OCI-LY7 (cell line): ENCODE measurements around the gene USE1. TPM values are rescaled to one million over a fixed set of nuclear protein-coding genes. Genes with fewer than 3 reads are reported as not detected.

ENCODE experiments used
- BruUV-seq: library from RNA; stranded (reverse); fragments of 400-500 nt; replicated peaks from 2 replicates; lab custom pipeline; 2021; lab: Mats Ljungman, UMichigan
- CTCF ChIA-PET: fragments of 300-600 bp; sonication (Branson Sonifier 250); formaldehyde crosslinking; loops from one replicate; lab custom pipeline; 2022; ENCODE audit warnings: antibody characterized with exemption; ENCODE audit not compliant: unreplicated experiment; lab: Charles Lee
- POLR2A ChIA-PET: fragments of 300-600 bp; sonication (Branson Sonifier 250); formaldehyde crosslinking; loops from one replicate; lab custom pipeline; 2022; ENCODE audit warnings: antibody characterized with exemption; lab: Charles Lee
- DNase-seq: peaks from one replicate; pipeline ENCODE4 v3.0.0-alpha.2; 2015; ENCODE audit warnings: low spot score
- H2AFZ ChIP-seq: fragments of 200-600 bp; sonication (generic), shearing (Covaris generic); 2 replicates; pipeline ENCODE4 v1.6.1; 2014; ENCODE audit warnings: mild to moderate bottlenecking, antibody characterized with exemption, low read length, moderate library complexity
- H3K27ac ChIP-seq: fragments of 200-600 bp; sonication (generic); 2 replicates; pipeline ENCODE4 v1.5.1; 2014; ENCODE audit warnings: mixed run types, low read depth, mild to moderate bottlenecking, moderate library complexity, low read length, inconsistent platforms; ENCODE audit not compliant: poor library complexity, severe bottlenecking
- H3K36me3 ChIP-seq: fragments of 200-600 bp; sonication (generic); 2 replicates; pipeline ENCODE4 v1.6.1; 2014; ENCODE audit warnings: mild to moderate bottlenecking, antibody characterized with exemption, low read length, moderate library complexity, mixed read lengths; ENCODE audit not compliant: insufficient read depth
- H3K4me1 ChIP-seq: fragments of 200-600 bp; sonication (generic); 2 replicates; pipeline ENCODE4 v1.5.1; 2014; ENCODE audit warnings: mild to moderate bottlenecking, low read length; ENCODE audit not compliant: insufficient read depth, poor library complexity, severe bottlenecking
- H3K4me2 ChIP-seq: fragments of 200-600 bp; sonication (generic); 2 replicates; pipeline ENCODE4 v1.6.1; 2014; ENCODE audit warnings: mild to moderate bottlenecking, low read length
- H3K4me3 ChIP-seq: fragments of 200-600 bp; sonication (generic); 2 replicates; pipeline ENCODE4 v1.5.1; 2014; ENCODE audit warnings: mild to moderate bottlenecking, low read depth, low read length; ENCODE audit not compliant: poor library complexity, severe bottlenecking
- H3K79me2 ChIP-seq: fragments of 200-600 bp; sonication (generic); 2 replicates; pipeline ENCODE4 v1.6.1; 2016; ENCODE audit warnings: low read depth, mild to moderate bottlenecking, low read length, moderate library complexity, mixed read lengths; ENCODE audit not compliant: insufficient read depth
- H3K9me2 ChIP-seq: fragments of 200-600 bp; sonication (generic); 2 replicates; pipeline ENCODE4 v1.6.1; 2016; ENCODE audit warnings: mild to moderate bottlenecking, low read length, mixed read lengths; ENCODE audit not compliant: insufficient read depth
- H3K9me3 ChIP-seq: fragments of 200-600 bp; sonication (generic); 2 replicates; pipeline ENCODE4 v1.6.1; 2014; ENCODE audit warnings: mild to moderate bottlenecking, mixed run types, low read length, mixed read lengths
- H4K20me1 ChIP-seq: fragments of 200-600 bp; sonication (generic); 2 replicates; pipeline ENCODE4 v1.6.1; 2014; ENCODE audit warnings: mild to moderate bottlenecking, antibody characterized with exemption, low read length, moderate library complexity, mixed read lengths; ENCODE audit not compliant: insufficient read depth
- CTCF ChIP-seq: fragments of 200-600 bp; sonication (generic); conservative IDR thresholded peaks from 2 replicates; pipeline ENCODE4 v1.5.1; 2014; ENCODE audit warnings: mild to moderate bottlenecking, antibody characterized with exemption, low read length, moderate library complexity, mixed read lengths
- EZH2phosphoT487 ChIP-seq: fragments of 200-600 bp; sonication (generic); IDR thresholded peaks from 2 replicates; pipeline ENCODE4 v1.6.1; 2018; ENCODE audit warnings: low read depth, borderline replicate concordance, mild to moderate bottlenecking, mixed run types, antibody characterized with exemption, low read length, moderate library complexity, mixed read lengths
- intact Hi-C: fragments of 100-400 bp; cut with micrococcal nuclease; formaldehyde crosslinking; loops from one replicate; pipeline ENCODE4 v1.10.0; 2022; ENCODE audit not compliant: unreplicated experiment
- total RNA-seq, 2 experiments: library from RNA; depleted of rRNA in 1 of 2; stranded (reverse); fragments of >200 nt in 1 of 2; shearing (Covaris generic) in 1 of 2; gene quantifications; 2 replicates each; pipeline ENCODE4 v1.2.3, GENCODE V29; 2014 to 2022

USE1 gene
- total RNA-seq, 2 experiments from 2014 or later = 28.6 to 31.2 TPM

GRCh38 chr19:17229890-17230289, 14.7 kb downstream of the USE1 start:
- no TSS peak for BruUV-seq
- intact Hi-C loops = no loop called here
- no peak overlapping the region for H3K27ac ChIP-seq
- H3K4me2 ChIP-seq = no peak overlapping the region
- no peak for DNase-seq
- CTCF ChIA-PET = no interaction called here
- H4K20me1 ChIP-seq = no peaks in the 10 kb centered on the region
- peaks cover 48% of the 10 kb centered on the region; the same call in 1 of the 2 replicates for H3K36me3 ChIP-seq
- no peak overlapping the region for H3K4me3 ChIP-seq
- no peak overlapping the region for H2AFZ ChIP-seq
- H3K9me3 ChIP-seq = no peaks in the 10 kb centered on the region
- POLR2A ChIA-PET = no interaction called here
- peaks cover 16% of the 10 kb centered on the region; the same call in 1 of the 2 replicates for H3K79me2 ChIP-seq
- H3K4me1 ChIP-seq = peaks cover 22% of the 10 kb centered on the region
- TF ChIP-seq EZH2phosphoT487 (no peak), CTCF (no peak)
- no peaks in the 10 kb centered on the region for H3K9me2 ChIP-seq

- peaks cover 48% of the 10 kb centered on the region; the same call in 1 of the 2 replicates for H3K36me3 ChIP-seq
- ChIA-PET POLR2A (no interaction called here), CTCF (no interaction called here)
- peaks cover 12% of the 10 kb centered on the region; the same call in 1 of the 2 replicates for H3K79me2 ChIP-seq
- no peaks in the 10 kb centered on the region for H3K9me2 ChIP-seq
- DNase-seq = no peak
- no peak overlapping the region for H3K4me2 ChIP-seq
- H3K27ac ChIP-seq = no peak overlapping the region
- TF ChIP-seq EZH2phosphoT487 (no peak), CTCF (no peak)
- BruUV-seq = no TSS peak
- H2AFZ ChIP-seq = no peak overlapping the region
- intact Hi-C loops = no loop called here
- peaks cover 26% of the 10 kb centered on the region for H3K4me1 ChIP-seq
- H3K4me3 ChIP-seq = no peak overlapping the region
- no peaks in the 10 kb centered on the region for H3K9me3 ChIP-seq
- H4K20me1 ChIP-seq = no peaks in the 10 kb centered on the region
Observed at GRCh38 chr19:17232258-17232657, 17.1 kb downstream of the USE1 start.

GRCh38 chr19:17234911-17235299, 19.7 kb downstream of the USE1 start:
- peaks cover 46% of the 10 kb centered on the region; the same call in 1 of the 2 replicates for H3K36me3 ChIP-seq
- BruUV-seq = no TSS peak
- no peaks in the 10 kb centered on the region for H3K9me2 ChIP-seq
- H3K4me2 ChIP-seq = peak overlapping the region; percentile 87
- H4K20me1 ChIP-seq = no peaks in the 10 kb centered on the region
- DNase-seq = peak; percentile 73
- H2AFZ ChIP-seq = no peak overlapping the region; the same call in 1 of the 2 replicates
- H3K9me3 ChIP-seq = no peaks in the 10 kb centered on the region
- ChIA-PET CTCF (no interaction called here), POLR2A (interaction anchor here (0.6 to 1.5 kb wide), 3 partner anchors 32 to 753 kb away, joined by 3 to 5 read pairs (median 5); partner anchors contain the start of gene BABAM1)
- H3K79me2 ChIP-seq = peaks cover 12% of the 10 kb centered on the region; the same call in 1 of the 2 replicates
- TF ChIP-seq CTCF = no peak
- no peak for TF ChIP-seq EZH2phosphoT487
- H3K27ac ChIP-seq = peak overlapping the region; percentile 58
- intact Hi-C loops = no loop called here
- peak overlapping the region; percentile 69 for H3K4me3 ChIP-seq
- H3K4me1 ChIP-seq = peaks cover 25% of the 10 kb centered on the region
